ENCODE results near the gene FARS2. TPM values are rescaled to one million over a fixed set of nuclear protein-coding genes. Genes with fewer than 3 reads are reported as not detected.

FARS2 gene
- total and polyA plus RNA-seq, 4 experiments from 2014 or later: 15.6 to 48.4 (median 24.3) TPM

GRCh38 chr6:5520796-5521195 is 259.5 kb downstream of the FARS2 start:
- H3K4me3 Mint-ChIP-seq: peak overlapping the region in 4 of 8 donors; percentile 33 to 58 (median 50)
- intact Hi-C loops (cut with micrococcal nuclease): no loop called here
- peak overlapping the region in 2 of 7 donors; percentile 28 to 57 for H3K27ac Mint-ChIP-seq
- peaks cover 40 to 71% (median 53%) of the 10 kb centered on the region in 4 donors for H3K4me1 Mint-ChIP-seq
- no peak overlapping the region for H3K27ac ChIP-seq (ENCODE audit: low read depth, low read length)
- peaks cover 61% of the 10 kb centered on the region for H3K4me1 ChIP-seq (ENCODE audit: insufficient read depth, low read length)
- POLR2A ChIA-PET (ENCODE audit: partially characterized antibody): interaction anchor here (0.7 kb wide), 1 partner anchor 14 kb away, joined by 3 read pairs; no protein-coding TSS in a partner anchor
- no peaks in the 10 kb centered on the region for H3K36me3 ChIP-seq (ENCODE audit: insufficient read depth, low read length)
- no peaks in the 10 kb centered on the region for H3K9me3 Mint-ChIP-seq
- H3K27me3 ChIP-seq (ENCODE audit: insufficient read depth, low read length): no peaks in the 10 kb centered on the region
- DNase-seq: no peak
- CTCF ChIA-PET (ENCODE audit: partially characterized antibody): interaction anchor here (0.7 to 1.9 kb wide), 3 partner anchors 12 to 603 kb away, joined by 3 to 6 read pairs (median 4); no protein-coding TSS in a partner anchor
- no peaks in the 10 kb centered on the region for H3K27me3 Mint-ChIP-seq
- peaks cover 0 to 9% of the 10 kb centered on the region in 2 donors for H3K36me3 Mint-ChIP-seq
- H3K9me3 ChIP-seq (ENCODE audit: control insufficient read depth in 1 of 2, low read length in 2 of 2): no peaks in the 10 kb centered on the region
- no peak overlapping the region for H3K4me3 ChIP-seq (ENCODE audit: low read length in 2 of 2)

GRCh38 chr6:5521322-5521721 is 260.0 kb downstream of the FARS2 start:
- intact Hi-C loops (cut with micrococcal nuclease): no loop called here
- Histone ChIP-seq H3K4me3 (ENCODE audit: low read length in 2 of 2) (no peak overlapping the region), H3K4me1 (ENCODE audit: insufficient read depth, low read length) (peaks cover 61% of the 10 kb centered on the region), H3K27me3 (ENCODE audit: insufficient read depth, low read length) (no peaks in the 10 kb centered on the region), H3K27ac (ENCODE audit: low read depth, low read length) (no peak overlapping the region), H3K36me3 (ENCODE audit: insufficient read depth, low read length) (no peaks in the 10 kb centered on the region), H3K9me3 (ENCODE audit: control insufficient read depth in 1 of 2, low read length in 2 of 2) (no peaks in the 10 kb centered on the region)
- H3K36me3 Mint-ChIP-seq: peaks cover 0 to 11% of the 10 kb centered on the region in 2 donors
- ChIA-PET CTCF (ENCODE audit: partially characterized antibody) (interaction anchor here (0.7 to 1.9 kb wide), 3 partner anchors 12 to 604 kb away, joined by 3 to 6 read pairs (median 4); no protein-coding TSS in a partner anchor), POLR2A (ENCODE audit: partially characterized antibody) (interaction anchor here (0.7 to 1.2 kb wide), 2 partner anchors 9 to 15 kb away, joined by 3 read pairs; no protein-coding TSS in a partner anchor)
- no peak for DNase-seq
- peak overlapping the region in 4 of 7 donors; percentile 8 to 57 (median 42) for H3K27ac Mint-ChIP-seq
- H3K27me3 Mint-ChIP-seq: no peaks in the 10 kb centered on the region
- peak overlapping the region in 6 of 8 donors; percentile 20 to 67 (median 50) for H3K4me3 Mint-ChIP-seq
- peaks cover 38 to 66% (median 49%) of the 10 kb centered on the region in 4 donors for H3K4me1 Mint-ChIP-seq
- H3K9me3 Mint-ChIP-seq: no peaks in the 10 kb centered on the region

GRCh38 chr6:5522147-5522546 is 260.8 kb downstream of the FARS2 start:
- peaks cover 56% of the 10 kb centered on the region for H3K4me1 ChIP-seq (ENCODE audit: insufficient read depth, low read length)
- no peaks in the 10 kb centered on the region for H3K27me3 Mint-ChIP-seq
- H3K27ac ChIP-seq (ENCODE audit: low read depth, low read length): peak overlapping the region; percentile 12
- ChIA-PET POLR2A (ENCODE audit: partially characterized antibody) (interaction anchor here (1.2 kb wide), 1 partner anchor 8 kb away, joined by 3 read pairs; no protein-coding TSS in a partner anchor), CTCF (ENCODE audit: partially characterized antibody) (interaction anchor here (1.9 kb wide), 1 partner anchor 13 kb away, joined by 6 read pairs; no protein-coding TSS in a partner anchor)
- peak overlapping the region in 2 of 8 donors; percentile 31 to 67 for H3K4me3 Mint-ChIP-seq
- intact Hi-C loops (cut with micrococcal nuclease): no loop called here
- DNase-seq: no peak
- peaks cover 33 to 58% (median 42%) of the 10 kb centered on the region in 4 donors for H3K4me1 Mint-ChIP-seq
- H3K9me3 ChIP-seq (ENCODE audit: control insufficient read depth in 1 of 2, low read length in 2 of 2): no peaks in the 10 kb centered on the region
- H3K36me3 ChIP-seq (ENCODE audit: insufficient read depth, low read length): no peaks in the 10 kb centered on the region
- H3K27ac Mint-ChIP-seq: peak overlapping the region in 5 of 7 donors; percentile 42 to 69 (median 53)
- H3K27me3 ChIP-seq (ENCODE audit: insufficient read depth, low read length): no peaks in the 10 kb centered on the region
- no peaks in the 10 kb centered on the region for H3K9me3 Mint-ChIP-seq
- peaks cover 0 to 13% of the 10 kb centered on the region in 2 donors for H3K36me3 Mint-ChIP-seq
- no peak overlapping the region for H3K4me3 ChIP-seq (ENCODE audit: low read length in 2 of 2)

GRCh38 chr6:5524110-5524509 is 262.8 kb downstream of the FARS2 start:
- intact Hi-C loops (cut with micrococcal nuclease): no loop called here
- ChIA-PET CTCF (ENCODE audit: partially characterized antibody) (no interaction called here), POLR2A (ENCODE audit: partially characterized antibody) (no interaction called here)
- no peaks in the 10 kb centered on the region for H3K9me3 ChIP-seq (ENCODE audit: control insufficient read depth in 1 of 2, low read length in 2 of 2)
- H3K4me3 ChIP-seq (ENCODE audit: low read length in 2 of 2): no peak overlapping the region
- Mint-ChIP-seq H3K27me3 (no peaks in the 10 kb centered on the region), H3K27ac (peak overlapping the region in 2 of 7 donors; percentile 13 to 24), H3K36me3 (peaks cover 2 to 23% of the 10 kb centered on the region in 2 donors), H3K4me1 (peaks cover 24 to 43% (median 30%) of the 10 kb centered on the region in 4 donors), H3K4me3 (no peak overlapping the region), H3K9me3 (no peaks in the 10 kb centered on the region)
- H3K4me1 ChIP-seq (ENCODE audit: insufficient read depth, low read length): peaks cover 37% of the 10 kb centered on the region
- H3K27ac ChIP-seq (ENCODE audit: low read depth, low read length): no peak overlapping the region
- DNase-seq: no peak
- no peaks in the 10 kb centered on the region for H3K27me3 ChIP-seq (ENCODE audit: insufficient read depth, low read length)
- H3K36me3 ChIP-seq (ENCODE audit: insufficient read depth, low read length): no peaks in the 10 kb centered on the region

GRCh38 chr6:5525209-5525608 is 263.9 kb downstream of the FARS2 start:
- DNase-seq: no peak
- peaks cover 2 to 23% of the 10 kb centered on the region in 2 donors for H3K36me3 Mint-ChIP-seq
- no peaks in the 10 kb centered on the region for H3K9me3 Mint-ChIP-seq
- no peak overlapping the region for H3K4me3 Mint-ChIP-seq
- ChIA-PET CTCF (ENCODE audit: partially characterized antibody) (no interaction called here), POLR2A (ENCODE audit: partially characterized antibody) (no interaction called here)
- no peaks in the 10 kb centered on the region for H3K27me3 Mint-ChIP-seq
- intact Hi-C loops (cut with micrococcal nuclease): no loop called here
- H3K4me1 Mint-ChIP-seq: peaks cover 17 to 34% (median 20%) of the 10 kb centered on the region in 4 donors
- Histone ChIP-seq H3K4me3 (ENCODE audit: low read length in 2 of 2) (no peak overlapping the region), H3K9me3 (ENCODE audit: control insufficient read depth in 1 of 2, low read length in 2 of 2) (no peaks in the 10 kb centered on the region), H3K27me3 (ENCODE audit: insufficient read depth, low read length) (no peaks in the 10 kb centered on the region), H3K27ac (ENCODE audit: low read depth, low read length) (no peak overlapping the region), H3K4me1 (ENCODE audit: insufficient read depth, low read length) (peaks cover 26% of the 10 kb centered on the region), H3K36me3 (ENCODE audit: insufficient read depth, low read length) (no peaks in the 10 kb centered on the region)
- H3K27ac Mint-ChIP-seq: peak overlapping the region in 1 of 7 donors; percentile 10

GRCh38 chr6:5529015-5529414 is 267.7 kb downstream of the FARS2 start:
- Histone ChIP-seq H3K4me3 (ENCODE audit: low read length in 2 of 2) (no peak overlapping the region), H3K27me3 (ENCODE audit: insufficient read depth, low read length) (no peaks in the 10 kb centered on the region), H3K27ac (ENCODE audit: low read depth, low read length) (no peak overlapping the region), H3K9me3 (ENCODE audit: control insufficient read depth in 1 of 2, low read length in 2 of 2) (no peaks in the 10 kb centered on the region), H3K36me3 (ENCODE audit: insufficient read depth, low read length) (no peaks in the 10 kb centered on the region), H3K4me1 (ENCODE audit: insufficient read depth, low read length) (no peaks in the 10 kb centered on the region)
- Mint-ChIP-seq H3K4me1 (peaks cover 0 to 4% (median 4%) of the 10 kb centered on the region in 4 donors), H3K27ac (no peak overlapping the region), H3K9me3 (no peaks in the 10 kb centered on the region), H3K36me3 (peaks cover 4 to 31% of the 10 kb centered on the region in 2 donors), H3K4me3 (no peak overlapping the region), H3K27me3 (no peaks in the 10 kb centered on the region)
- POLR2A ChIA-PET (ENCODE audit: partially characterized antibody): no interaction called here
- DNase-seq: no peak
- CTCF ChIA-PET (ENCODE audit: partially characterized antibody): interaction anchor here (1.2 to 1.7 kb wide), 2 partner anchors 12 to 58 kb away, joined by 3 read pairs; no protein-coding TSS in a partner anchor
- intact Hi-C loops (cut with micrococcal nuclease): no loop called here

- Mint-ChIP-seq H3K27ac (no peak overlapping the region), H3K36me3 (peaks cover 7 to 39% of the 10 kb centered on the region in 2 donors), H3K27me3 (no peaks in the 10 kb centered on the region), H3K4me3 (no peak overlapping the region), H3K4me1 (peaks cover 0 to 4% (median 3%) of the 10 kb centered on the region in 4 donors), H3K9me3 (peaks cover 0 to 2% (median 0%) of the 10 kb centered on the region in 8 donors)
- ChIA-PET CTCF (ENCODE audit: partially characterized antibody) (interaction anchor here (0.7 kb wide), 1 partner anchor 20 kb away, joined by 3 read pairs; no protein-coding TSS in a partner anchor), POLR2A (ENCODE audit: partially characterized antibody) (no interaction called here)
- no peak overlapping the region for H3K27ac ChIP-seq (ENCODE audit: low read depth, low read length)
- intact Hi-C loops (cut with micrococcal nuclease): no loop called here
- H3K4me3 ChIP-seq (ENCODE audit: low read length in 2 of 2): no peak overlapping the region
- H3K4me1 ChIP-seq (ENCODE audit: insufficient read depth, low read length): no peaks in the 10 kb centered on the region
- no peaks in the 10 kb centered on the region for H3K27me3 ChIP-seq (ENCODE audit: insufficient read depth, low read length)
- H3K9me3 ChIP-seq (ENCODE audit: control insufficient read depth in 1 of 2, low read length in 2 of 2): no peaks in the 10 kb centered on the region
- H3K36me3 ChIP-seq (ENCODE audit: insufficient read depth, low read length): no peaks in the 10 kb centered on the region
- no peak for DNase-seq
Measured at GRCh38 chr6:5529733-5530132, 268.4 kb downstream of the FARS2 start.
